Measurements from ENCODE around the gene NLRC5.
"Not testable (repeated sequence)": the region's sequence is repeated elsewhere in the genome, so short reads cannot be mapped to it uniquely, and the experiment has no call there.

NLRC5 gene

GRCh38 chr16:56964243-56965148 is 24.9 kb upstream of the NLRC5 start:
- DNase-seq (ENCODE audit: low spot score) = peak; percentile 94

GRCh38 chr16:56965149-56966092 is 23.9 kb upstream of the NLRC5 start:
- DNase-seq (ENCODE audit: low spot score) = no peak

GRCh38 chr16:56966093-56966475 is 23.3 kb upstream of the NLRC5 start:
- no peak for DNase-seq (ENCODE audit: low spot score)

DNA sequence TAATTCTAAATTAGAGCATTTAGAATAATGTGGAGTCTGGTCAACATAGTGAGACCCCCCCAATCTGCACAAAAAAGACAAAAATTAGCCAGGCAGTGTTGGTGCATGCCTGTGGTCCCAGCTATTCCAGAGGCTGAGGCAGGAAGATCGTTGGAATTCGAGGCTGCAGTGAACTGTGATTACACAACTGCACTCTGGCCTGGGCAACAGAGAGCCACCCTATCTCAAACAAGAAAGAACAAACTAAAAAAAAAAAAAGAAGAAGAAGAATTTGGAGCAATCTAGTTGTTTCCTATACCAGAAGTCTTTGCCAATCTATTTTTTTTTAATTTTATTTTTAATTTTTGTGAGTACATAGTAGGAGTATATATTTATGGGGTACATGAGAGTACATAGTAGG is 21.6 kb upstream of the NLRC5 start:
- no peak for DNase-seq (ENCODE audit: low spot score)

DNA sequence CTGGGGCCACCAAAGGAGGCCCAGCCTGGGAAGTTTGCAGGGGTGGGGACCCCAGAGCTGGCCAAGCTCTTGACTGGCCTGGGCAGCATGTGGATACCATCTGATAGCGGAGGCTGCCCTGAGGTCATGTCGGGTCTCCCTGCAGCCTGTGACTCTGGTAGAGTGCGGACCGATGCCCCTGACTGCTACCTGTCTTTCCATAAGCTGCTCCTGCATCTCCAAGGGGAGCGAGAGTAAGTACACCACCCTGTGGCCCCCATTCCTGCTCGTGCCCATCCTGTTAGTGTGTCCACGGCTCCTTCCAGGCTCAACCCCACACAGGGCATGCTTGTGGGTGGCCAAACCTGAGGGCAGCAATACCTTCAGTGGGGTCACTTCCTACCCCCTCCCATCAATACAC is 19.6 kb upstream of the NLRC5 start:
- DNase-seq (ENCODE audit: low spot score) = no peak

GRCh38 chr16:56970934-56971767 is 18.2 kb upstream of the NLRC5 start:
- no peak for DNase-seq (ENCODE audit: low spot score)

- no peak for DNase-seq (ENCODE audit: low spot score)
These were observed 17.7 kb upstream of the NLRC5 start for GRCh38 chr16:56971768-56972043.

GRCh38 chr16:56972403-56973293 is 16.7 kb upstream of the NLRC5 start:
- DNase-seq (ENCODE audit: low spot score) = no peak

- DNase-seq (ENCODE audit: low spot score) = no peak
These were observed 16.1 kb upstream of the NLRC5 start for GRCh38 chr16:56973294-56973689.

DNA sequence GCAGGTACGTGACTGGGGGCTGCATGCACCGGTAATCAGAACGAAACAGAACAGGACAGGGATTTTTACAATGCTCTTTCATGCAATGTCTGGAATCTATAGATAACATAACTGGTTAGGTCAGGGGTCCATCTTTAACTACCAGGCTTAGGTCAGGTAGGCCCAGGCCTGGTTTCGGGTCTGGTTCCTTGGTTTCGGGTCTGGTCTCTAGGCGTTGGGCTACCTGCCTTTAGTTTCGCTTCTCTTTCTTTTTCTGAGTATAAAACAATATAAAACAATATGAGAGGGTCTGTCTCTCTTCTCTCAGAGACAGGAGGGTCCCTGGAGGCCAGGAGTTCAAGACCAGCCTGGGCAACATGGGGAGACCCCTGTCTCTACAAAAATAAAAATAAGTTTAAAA is 15.5 kb upstream of the NLRC5 start:
- not testable (repeated sequence) for DNase-seq (ENCODE audit: low spot score)

DNA sequence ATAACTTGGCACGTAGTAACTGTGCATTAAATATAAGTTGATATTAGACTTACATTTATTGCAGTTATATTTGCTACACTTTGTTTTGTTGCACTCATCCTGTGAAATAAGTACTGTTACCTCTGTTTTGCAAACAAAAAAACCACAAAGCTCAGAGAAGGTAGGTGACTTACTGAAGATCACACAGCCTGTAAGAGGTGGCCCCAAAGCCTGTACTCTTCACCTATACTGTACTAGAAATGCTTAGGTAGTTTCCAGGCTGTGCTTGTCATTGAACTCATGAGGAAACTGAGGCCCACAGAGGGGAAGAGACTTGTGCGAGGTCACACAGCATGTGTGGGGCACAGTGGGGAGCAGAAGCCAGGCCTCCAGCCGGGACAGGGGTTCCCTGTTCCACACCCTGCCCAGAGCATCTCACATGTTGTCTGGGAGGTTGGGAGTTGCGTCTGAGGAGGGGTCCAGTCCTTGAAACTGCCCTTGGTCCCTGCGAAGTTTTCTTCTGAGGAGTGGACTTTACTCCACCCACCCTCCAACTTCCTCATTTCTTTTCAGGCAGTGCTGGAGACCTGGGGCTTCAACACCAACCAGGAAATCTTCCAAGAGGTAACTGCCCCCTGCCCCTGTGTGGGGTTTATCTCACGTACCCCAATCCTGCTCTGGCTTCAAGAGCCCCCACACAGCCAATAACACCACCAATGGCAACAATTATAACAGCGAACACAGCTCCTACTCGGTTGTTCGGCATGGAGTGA is 14.6 kb upstream of the NLRC5 start:
- DNase-seq (ENCODE audit: low spot score) = no peak

DNA sequence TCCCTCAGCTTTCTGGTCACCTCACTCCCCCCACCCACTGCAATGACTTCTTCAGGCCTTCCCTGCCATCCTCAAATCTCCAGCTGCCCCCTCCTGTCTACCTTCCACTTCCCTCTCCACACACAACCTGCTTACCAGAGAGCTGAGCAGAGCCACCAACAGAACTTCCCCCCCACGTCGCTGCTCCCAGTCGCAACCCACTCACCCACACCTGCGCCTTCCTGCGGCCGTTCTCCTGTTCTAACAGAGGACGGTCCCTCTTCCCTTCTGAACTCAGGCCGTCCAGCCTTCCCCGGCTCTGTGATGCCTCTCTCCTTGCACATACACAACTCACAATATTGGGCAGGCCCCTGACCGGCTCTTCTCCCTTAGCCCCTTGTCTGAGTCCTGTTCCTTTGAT is 13.6 kb upstream of the NLRC5 start:
- no peak for DNase-seq (ENCODE audit: low spot score)

GRCh38 chr16:56977216-56977615 is 12.1 kb upstream of the NLRC5 start:
- DNase-seq (ENCODE audit: low spot score) = no peak

GRCh38 chr16:56977823-56978430 is 11.4 kb upstream of the NLRC5 start:
- DNase-seq (ENCODE audit: low spot score) = no peak

DNA sequence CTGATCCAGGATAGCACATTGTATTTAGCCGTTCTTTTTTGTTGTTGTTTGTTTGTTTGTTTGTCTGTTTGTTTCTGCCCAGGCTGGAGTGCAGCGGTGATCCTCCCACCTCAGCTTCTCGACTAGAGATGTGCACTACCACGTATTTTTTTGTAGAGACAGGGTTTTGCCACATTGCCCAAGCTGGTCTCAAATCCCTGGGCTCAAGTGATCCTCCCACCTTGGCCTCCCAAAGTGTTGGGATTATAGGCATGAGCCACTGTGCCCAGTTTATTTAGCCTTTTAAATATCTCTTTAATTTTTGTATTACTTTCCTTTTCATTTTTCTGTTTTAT is 9.2 kb upstream of the NLRC5 start:
- no peak for DNase-seq (ENCODE audit: low spot score)

- DNase-seq (ENCODE audit: low spot score) = no peak
These were observed 8.3 kb upstream of the NLRC5 start for GRCh38 chr16:56980792-56981724.

DNA sequence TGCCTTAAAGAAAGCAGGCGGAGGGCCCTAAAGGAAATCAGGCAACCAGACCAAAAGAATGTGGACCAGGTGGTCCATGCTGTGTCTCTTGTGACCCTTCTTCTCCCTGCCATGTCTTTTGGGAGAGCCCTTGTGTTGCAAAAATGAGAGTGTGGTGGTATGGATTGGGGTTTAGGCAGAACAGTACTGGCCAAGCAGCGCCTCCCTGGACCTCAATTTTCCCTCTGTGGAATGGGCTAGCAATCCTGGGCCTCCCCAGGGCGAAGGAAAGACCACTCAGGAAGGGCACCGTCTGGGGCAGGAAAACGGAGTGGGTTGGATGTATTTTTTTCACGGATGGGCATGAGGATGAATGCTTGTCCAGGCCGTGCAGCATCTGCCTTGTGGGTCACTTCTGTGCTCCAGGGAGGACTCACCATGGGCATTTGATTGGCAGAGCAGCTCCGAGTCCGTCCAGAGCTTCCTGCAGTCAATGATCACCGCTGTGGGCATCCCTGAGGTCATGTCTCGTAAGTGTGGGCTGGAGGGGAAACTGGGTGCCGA is 7.6 kb upstream of the NLRC5 start:
- no peak for DNase-seq (ENCODE audit: low spot score)

DNA sequence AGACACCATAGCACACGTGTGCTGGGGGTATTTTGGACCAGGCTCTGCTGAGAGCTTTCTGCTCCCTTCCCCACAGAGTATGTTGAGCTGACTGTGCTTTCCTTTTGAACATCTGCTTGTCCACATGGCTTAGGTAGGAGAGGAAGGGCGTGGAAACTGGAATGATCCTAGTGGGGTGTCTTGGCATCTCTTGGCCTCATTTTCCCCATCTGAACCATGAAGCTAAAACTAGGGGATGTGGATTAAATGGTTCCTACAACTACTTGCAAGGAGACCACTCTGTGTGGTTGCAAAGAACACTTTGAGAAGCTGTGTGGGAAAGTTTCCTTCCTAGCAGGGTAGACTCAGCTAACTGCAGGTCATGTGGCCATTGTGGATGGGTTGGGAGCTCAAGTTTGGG is 6.7 kb upstream of the NLRC5 start:
- no peak for DNase-seq (ENCODE audit: low spot score)

- no peak for DNase-seq (ENCODE audit: low spot score)
These were observed 6.1 kb upstream of the NLRC5 start for GRCh38 chr16:56983211-56983751.

Data from CD4-positive, alpha-beta T cell treated with Interleukin-2 at 100 ng/mL for 4 hours (primary cell).